Uterus (tissue), 2 donors: ENCODE results near the gene ADORA2A.

Experiments
- POLR2A ChIP-seq, 2 donors: fragments of 450-650 bp; IDR thresholded peaks; one replicate each; pipeline ENCODE4 v1.6.1; 2016; ENCODE audit warnings: antibody characterized with exemption in 2 of 2, mild to moderate bottlenecking in 1 of 2, moderate library complexity in 1 of 2
- TF ChIP-seq, protein P1 (sequence below), 4 experiments: fragments of 200-600 bp in 2 of 4; fragments of 450-650 bp in 2 of 4; sonication (generic) in 2 of 4; IDR thresholded peaks; one replicate each; pipeline ENCODE4 v1.5.1; 2016 to 2019; ENCODE audit warnings: antibody characterized with exemption in 4 of 4, mild to moderate bottlenecking in 2 of 4, moderate library complexity in 1 of 4

DNA sequence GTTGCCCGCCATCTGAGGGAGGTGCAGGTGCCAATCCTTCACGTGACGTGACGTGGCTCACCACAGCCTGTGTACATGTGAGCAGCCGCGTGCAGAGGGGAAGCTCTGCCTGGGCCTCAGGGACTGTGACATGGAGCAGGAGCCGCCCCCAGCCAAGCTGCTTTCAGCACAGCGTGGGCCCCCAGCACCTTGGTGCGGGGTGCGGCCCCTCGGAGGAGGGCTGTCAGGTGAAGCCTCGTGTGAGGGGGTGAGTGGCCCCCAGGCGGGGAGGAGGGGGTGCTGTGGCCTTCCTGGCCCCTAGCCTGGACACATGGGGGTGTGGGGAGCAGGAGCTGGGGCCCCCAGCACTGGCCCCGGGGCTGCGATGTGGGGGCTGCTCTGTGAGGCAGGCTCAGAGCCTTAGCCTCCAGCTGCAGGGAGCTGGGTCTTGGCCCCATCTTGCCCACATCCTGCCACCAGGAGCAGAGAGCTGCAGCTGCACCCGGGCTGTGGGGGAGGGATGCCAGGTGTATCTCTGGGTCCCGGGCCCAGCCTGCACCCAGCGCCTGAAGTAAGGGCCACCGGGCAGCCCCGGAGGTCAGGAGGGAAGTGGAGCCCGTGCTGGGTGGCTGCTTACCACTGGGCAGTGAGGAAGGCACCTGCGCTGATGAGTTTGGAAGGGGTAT lies at the start of gene ADORA2A:
- TF ChIP-seq, protein P1, sequence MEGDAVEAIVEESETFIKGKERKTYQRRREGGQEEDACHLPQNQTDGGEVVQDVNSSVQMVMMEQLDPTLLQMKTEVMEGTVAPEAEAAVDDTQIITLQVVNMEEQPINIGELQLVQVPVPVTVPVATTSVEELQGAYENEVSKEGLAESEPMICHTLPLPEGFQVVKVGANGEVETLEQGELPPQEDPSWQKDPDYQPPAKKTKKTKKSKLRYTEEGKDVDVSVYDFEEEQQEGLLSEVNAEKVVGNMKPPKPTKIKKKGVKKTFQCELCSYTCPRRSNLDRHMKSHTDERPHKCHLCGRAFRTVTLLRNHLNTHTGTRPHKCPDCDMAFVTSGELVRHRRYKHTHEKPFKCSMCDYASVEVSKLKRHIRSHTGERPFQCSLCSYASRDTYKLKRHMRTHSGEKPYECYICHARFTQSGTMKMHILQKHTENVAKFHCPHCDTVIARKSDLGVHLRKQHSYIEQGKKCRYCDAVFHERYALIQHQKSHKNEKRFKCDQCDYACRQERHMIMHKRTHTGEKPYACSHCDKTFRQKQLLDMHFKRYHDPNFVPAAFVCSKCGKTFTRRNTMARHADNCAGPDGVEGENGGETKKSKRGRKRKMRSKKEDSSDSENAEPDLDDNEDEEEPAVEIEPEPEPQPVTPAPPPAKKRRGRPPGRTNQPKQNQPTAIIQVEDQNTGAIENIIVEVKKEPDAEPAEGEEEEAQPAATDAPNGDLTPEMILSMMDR (IDR thresholded peaks at IDR 0.05), result no peak
- TF ChIP-seq POLR2A (IDR thresholded peaks at IDR 0.05), result no peak
